Caco-2 (cell line): ENCODE data around the gene SLC9A1. TPM values are rescaled to one million over a fixed set of nuclear protein-coding genes. Genes with fewer than 3 reads are reported as not detected.

Source experiments
- BruUV-seq: library from RNA; stranded (reverse); fragments of 400-500 nt; replicated peaks from 2 replicates; lab custom pipeline; 2021; lab: Mats Ljungman, UMichigan
- CTCF ChIA-PET: fragments of 300-600 bp; sonication (Branson Sonifier 250); formaldehyde crosslinking; loops from one replicate; lab custom pipeline; 2022; ENCODE audit warnings: antibody characterized with exemption; lab: Charles Lee
- POLR2A ChIA-PET: fragments of 300-600 bp; sonication (Branson Sonifier 250); formaldehyde crosslinking; loops from one replicate; lab custom pipeline; 2022; ENCODE audit warnings: antibody characterized with exemption; lab: Charles Lee
- DNase-seq, 2 experiments: peaks; one replicate each; pipeline versions ENCODE4 v3.0.0 to v3.0.0-alpha.2; 2020 to 2022
- H3K27me3 ChIP-seq: replicated peaks from 2 replicates; pipeline ENCODE4 v1.6.0; 2011; ENCODE audit warnings: low read length; ENCODE audit not compliant: control insufficient read depth, insufficient read depth
- H3K36me3 ChIP-seq: 2 replicates; pipeline ENCODE4 v1.5.1; 2011; ENCODE audit warnings: low read length; ENCODE audit not compliant: control insufficient read depth, insufficient read depth
- H3K4me1 ChIP-seq: fragments of 250-450 bp; sonication (Bioruptor Pico); 2 replicates; pipeline ENCODE4 v1.5.1; 2020; ENCODE audit warnings: mild to moderate bottlenecking
- H3K4me3 ChIP-seq: 2 replicates; pipeline ENCODE4 v1.5.1; 2011; ENCODE audit warnings: low read depth, mild to moderate bottlenecking, control low read depth, low read length
- H3K9me3 ChIP-seq: fragments of 250-450 bp; sonication (Bioruptor Pico); 2 replicates; pipeline ENCODE4 v1.5.1; 2020; ENCODE audit warnings: mild to moderate bottlenecking, moderate library complexity
- H3K27ac Mint-ChIP-seq: one replicate; pipeline ENCODE4 v1.8.0; 2022; ENCODE audit warnings: mixed read lengths; ENCODE audit not compliant: unreplicated experiment
- H3K27me3 Mint-ChIP-seq: one replicate; pipeline ENCODE4 v1.8.0; 2022; ENCODE audit warnings: mixed read lengths; ENCODE audit not compliant: insufficient read depth, unreplicated experiment
- H3K36me3 Mint-ChIP-seq: one replicate; pipeline ENCODE4 v1.8.0; 2022; ENCODE audit warnings: mild to moderate bottlenecking, mixed read lengths; ENCODE audit not compliant: insufficient read depth, unreplicated experiment
- H3K4me1 Mint-ChIP-seq: one replicate; pipeline ENCODE4 v1.8.0; 2022; ENCODE audit warnings: low read depth, mixed read lengths; ENCODE audit not compliant: unreplicated experiment
- H3K4me3 Mint-ChIP-seq: one replicate; pipeline ENCODE4 v1.8.0; 2022; ENCODE audit warnings: mild to moderate bottlenecking, moderate library complexity, mixed read lengths; ENCODE audit not compliant: unreplicated experiment
- H3K9me3 Mint-ChIP-seq: one replicate; pipeline ENCODE4 v1.8.0; 2022; ENCODE audit warnings: mixed read lengths; ENCODE audit not compliant: unreplicated experiment
- intact Hi-C: fragments of 100-400 bp; cut with micrococcal nuclease; formaldehyde crosslinking; loops from one replicate; pipeline ENCODE4 v1.10.0; 2022; ENCODE audit not compliant: unreplicated experiment
- total RNA-seq: library from RNA; stranded (reverse); gene quantifications from 2 replicates; pipeline ENCODE4 v1.2.3, GENCODE V29; 2022
- TF ChIP-seq, protein P1 (sequence below), 2 experiments: fragments of 200-600 bp in 1 of 2; IDR thresholded peaks; 1 replicate in 1 of 2; 2 replicates in 1 of 2; pipeline versions ENCODE4 v1.5.1 to v1.8.0; 2011 to 2022; ENCODE audit warnings: antibody characterized with exemption in 1 of 2, control low read depth in 1 of 2, inconsistent platforms in 1 of 2, low read depth in 1 of 2, low read length in 1 of 2, mild to moderate bottlenecking in 1 of 2, moderate library complexity in 1 of 2; ENCODE audit not compliant: insufficient read depth in 1 of 2, severe bottlenecking in 1 of 2, unreplicated experiment in 1 of 2

SLC9A1 gene
- total RNA-seq, 1 experiment from 2014 or later: 28.9 TPM

DNA sequence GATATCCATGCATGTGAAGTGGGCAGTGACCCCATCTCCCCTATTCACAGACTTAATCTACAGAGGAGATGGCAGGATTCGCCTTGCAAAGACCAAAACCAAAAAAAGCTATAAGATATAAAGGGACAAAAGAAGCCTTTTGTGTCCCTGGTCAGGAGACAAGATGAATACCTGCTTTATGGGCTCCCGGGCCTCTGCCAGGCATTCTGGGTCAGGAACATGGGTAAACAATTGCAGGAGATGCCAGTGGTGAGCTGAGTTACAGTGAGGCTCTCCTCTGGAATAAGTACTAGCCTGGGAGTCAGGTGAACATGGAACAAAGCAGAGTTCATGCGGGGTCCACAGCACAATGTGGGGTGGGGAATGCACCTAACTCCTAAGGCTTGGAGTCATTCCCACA lies 4.7 kb downstream of the SLC9A1 start:
- Mint-ChIP-seq H3K36me3 (peaks cover 13% of the 10 kb centered on the region), H3K4me1 (peaks cover 33% of the 10 kb centered on the region), H3K9me3 (no peaks in the 10 kb centered on the region), H3K27me3 (no peaks in the 10 kb centered on the region), H3K27ac (no peak overlapping the region), H3K4me3 (no peak overlapping the region)
- BruUV-seq: no TSS peak
- H3K4me1 ChIP-seq: no peaks in the 10 kb centered on the region; the same call in 1 of the 2 replicates
- no peak for DNase-seq
- H3K9me3 ChIP-seq: no peaks in the 10 kb centered on the region
- ChIA-PET CTCF (no interaction called here), POLR2A (no interaction called here)
- H3K4me3 ChIP-seq: no peak overlapping the region
- no peaks in the 10 kb centered on the region for H3K27me3 ChIP-seq
- no peaks in the 10 kb centered on the region; the same call in 1 of the 2 replicates for H3K36me3 ChIP-seq
- intact Hi-C loops: no loop called here
- TF ChIP-seq, protein P1, sequence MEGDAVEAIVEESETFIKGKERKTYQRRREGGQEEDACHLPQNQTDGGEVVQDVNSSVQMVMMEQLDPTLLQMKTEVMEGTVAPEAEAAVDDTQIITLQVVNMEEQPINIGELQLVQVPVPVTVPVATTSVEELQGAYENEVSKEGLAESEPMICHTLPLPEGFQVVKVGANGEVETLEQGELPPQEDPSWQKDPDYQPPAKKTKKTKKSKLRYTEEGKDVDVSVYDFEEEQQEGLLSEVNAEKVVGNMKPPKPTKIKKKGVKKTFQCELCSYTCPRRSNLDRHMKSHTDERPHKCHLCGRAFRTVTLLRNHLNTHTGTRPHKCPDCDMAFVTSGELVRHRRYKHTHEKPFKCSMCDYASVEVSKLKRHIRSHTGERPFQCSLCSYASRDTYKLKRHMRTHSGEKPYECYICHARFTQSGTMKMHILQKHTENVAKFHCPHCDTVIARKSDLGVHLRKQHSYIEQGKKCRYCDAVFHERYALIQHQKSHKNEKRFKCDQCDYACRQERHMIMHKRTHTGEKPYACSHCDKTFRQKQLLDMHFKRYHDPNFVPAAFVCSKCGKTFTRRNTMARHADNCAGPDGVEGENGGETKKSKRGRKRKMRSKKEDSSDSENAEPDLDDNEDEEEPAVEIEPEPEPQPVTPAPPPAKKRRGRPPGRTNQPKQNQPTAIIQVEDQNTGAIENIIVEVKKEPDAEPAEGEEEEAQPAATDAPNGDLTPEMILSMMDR (IDR thresholded peaks at IDR 0.05; ENCODE audit: insufficient read depth in 1 of 2, low read depth in 1 of 2, low read length in 1 of 2, severe bottlenecking in 1 of 2, unreplicated experiment in 1 of 2): no peak

DNA sequence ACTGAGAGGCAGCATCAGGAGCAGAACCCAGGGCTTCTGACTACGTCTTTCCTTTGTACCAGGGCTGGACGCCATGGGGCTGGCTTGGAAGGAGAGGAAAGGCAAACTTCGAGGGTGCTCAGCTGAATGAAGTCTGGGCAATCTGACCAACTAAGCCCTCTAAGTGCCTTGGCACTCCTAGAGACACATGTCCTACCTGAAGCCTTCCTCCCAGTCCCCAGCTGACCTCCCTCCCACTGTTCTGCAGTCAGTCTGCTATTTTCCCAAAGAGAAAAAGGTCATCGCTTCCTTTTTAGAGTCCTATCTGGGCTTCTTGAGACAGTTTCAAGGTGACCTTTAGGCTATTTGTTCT lies 5.2 kb downstream of the SLC9A1 start:
- POLR2A ChIA-PET: no interaction called here
- no TSS peak for BruUV-seq
- Histone ChIP-seq H3K9me3 (no peaks in the 10 kb centered on the region), H3K4me3 (no peak overlapping the region), H3K36me3 (no peaks in the 10 kb centered on the region; the same call in 1 of the 2 replicates), H3K4me1 (peaks cover under 1% of the 10 kb centered on the region), H3K27me3 (no peaks in the 10 kb centered on the region)
- Mint-ChIP-seq H3K27ac (no peak overlapping the region), H3K4me1 (peaks cover 35% of the 10 kb centered on the region), H3K4me3 (no peak overlapping the region), H3K9me3 (no peaks in the 10 kb centered on the region), H3K36me3 (peaks cover 10% of the 10 kb centered on the region), H3K27me3 (no peaks in the 10 kb centered on the region)
- TF ChIP-seq, protein P1 (IDR thresholded peaks at IDR 0.05; ENCODE audit: insufficient read depth in 1 of 2, low read depth in 1 of 2, low read length in 1 of 2, severe bottlenecking in 1 of 2, unreplicated experiment in 1 of 2): no peak
- intact Hi-C loops: no loop called here
- no peak for DNase-seq
- CTCF ChIA-PET: no interaction called here

DNA sequence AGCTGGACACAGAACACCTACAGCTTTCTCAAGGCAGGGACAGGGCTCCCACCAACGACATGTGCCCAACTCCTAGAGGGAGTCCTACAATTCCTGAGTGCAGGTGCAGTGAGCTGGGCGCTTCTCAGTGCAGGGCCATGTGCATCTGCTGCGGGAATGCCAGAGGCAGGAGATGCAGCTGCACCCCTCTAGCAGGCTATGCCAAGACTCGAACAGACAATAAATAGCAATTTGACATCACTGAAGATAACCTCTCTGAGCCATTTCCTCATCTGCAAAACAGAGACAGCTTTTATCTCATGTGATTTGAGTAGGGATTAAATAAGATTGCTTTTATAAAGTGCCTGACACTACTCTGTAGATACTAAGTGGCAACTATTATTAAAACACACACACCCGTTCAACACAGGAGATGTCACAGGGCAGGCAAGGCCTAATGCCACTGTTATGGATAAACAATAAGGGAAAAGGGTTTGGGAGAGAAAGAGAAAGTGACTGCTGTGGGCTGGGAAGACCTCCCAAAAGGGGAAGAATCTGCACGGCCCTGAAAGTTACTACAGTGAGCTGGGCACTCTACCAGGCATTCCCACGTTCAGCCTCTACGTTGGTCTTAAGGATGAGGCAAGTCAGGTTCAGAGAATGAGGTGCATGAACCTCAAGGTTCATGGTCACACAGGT lies 5.7 kb downstream of the SLC9A1 start:
- no peak overlapping the region for H3K4me3 Mint-ChIP-seq
- no peaks in the 10 kb centered on the region for H3K27me3 Mint-ChIP-seq
- no peak for DNase-seq
- H3K27ac Mint-ChIP-seq: no peak overlapping the region
- H3K27me3 ChIP-seq: no peaks in the 10 kb centered on the region
- intact Hi-C loops: no loop called here
- BruUV-seq: no TSS peak
- H3K4me1 Mint-ChIP-seq: peaks cover 37% of the 10 kb centered on the region
- H3K4me1 ChIP-seq: peaks cover 6% of the 10 kb centered on the region
- ChIA-PET POLR2A (interaction anchor here (0.6 kb wide), 1 partner anchor 205 kb away, joined by 5 read pairs; no protein-coding TSS in a partner anchor), CTCF (no interaction called here)
- no peaks in the 10 kb centered on the region for H3K9me3 Mint-ChIP-seq
- H3K36me3 Mint-ChIP-seq: peaks cover 9% of the 10 kb centered on the region
- no peaks in the 10 kb centered on the region; the same call in 1 of the 2 replicates for H3K36me3 ChIP-seq
- no peaks in the 10 kb centered on the region for H3K9me3 ChIP-seq
- H3K4me3 ChIP-seq: no peak overlapping the region
- TF ChIP-seq, protein P1 (IDR thresholded peaks at IDR 0.05; ENCODE audit: insufficient read depth in 1 of 2, low read depth in 1 of 2, low read length in 1 of 2, severe bottlenecking in 1 of 2, unreplicated experiment in 1 of 2): no peak
